ENCODE results near the gene HSPA12A.

- TF ChIP-seq CTCF (conservative IDR thresholded peaks at IDR 0.05 in 1 of 2, IDR thresholded peaks at IDR 0.05 in 1 of 2; ENCODE audit: low read depth in 1 of 2, low read length in 2 of 2) (no peak), EZH2 (IDR thresholded peaks at IDR 0.05; ENCODE audit: low read length, missing control alignments) (no peak)
These were observed 106.0 kb downstream of the HSPA12A start for GRCh38 chr10:116636385-116636784.

Data from fibroblast of lung (primary cell).